Activated CD4-positive, alpha-beta T cell treated with anti-CD3 and anti-CD28 coated beads, Interleukin-2, amount 50 U/mL, for 48 hours (primary cell): ENCODE data around the gene SP110.

ENCODE experiments used
- DNase-seq, 2 experiments: peaks; one replicate each; pipeline ENCODE4 v3.0.0-alpha.2; 2020

SP110 gene

DNA sequence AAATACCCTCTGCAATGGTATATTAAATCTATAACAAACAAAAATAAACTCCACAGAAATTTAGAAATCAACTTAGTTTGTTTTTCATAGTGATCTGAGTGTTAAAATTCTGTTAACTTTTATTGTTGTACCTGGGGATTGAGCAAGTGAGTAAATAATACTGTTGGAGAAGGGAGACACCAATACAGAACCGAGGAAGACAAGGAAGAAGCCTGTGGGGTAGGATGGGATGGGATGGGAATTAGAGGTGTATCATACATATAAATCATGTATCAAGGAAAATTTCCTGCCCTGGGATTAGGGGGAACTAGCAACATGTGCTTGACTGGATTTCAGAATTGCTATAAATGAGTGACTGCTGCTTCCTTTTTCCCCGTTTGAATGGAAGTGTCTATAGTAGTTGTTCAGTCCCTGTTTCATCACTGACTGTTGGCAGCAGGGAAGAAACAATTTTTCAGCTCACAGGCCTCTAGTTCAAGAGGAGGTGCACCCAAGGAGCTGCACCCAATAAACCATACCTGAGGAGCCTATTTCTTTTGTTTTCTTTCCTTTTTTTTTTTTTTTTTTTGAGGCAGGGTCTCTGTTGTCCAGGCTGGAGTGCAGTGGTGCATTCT lies 53.1 kb downstream of the SP110 start:
- no peak for DNase-seq

GRCh38 chr2:230164139-230164538 lies 55.6 kb downstream of the SP110 start:
- no peak for DNase-seq

GRCh38 chr2:230162981-230163380 lies 56.8 kb downstream of the SP110 start:
- no peak for DNase-seq

- DNase-seq: no peak
These were observed 58.6 kb downstream of the SP110 start for GRCh38 chr2:230161184-230161583.

DNA sequence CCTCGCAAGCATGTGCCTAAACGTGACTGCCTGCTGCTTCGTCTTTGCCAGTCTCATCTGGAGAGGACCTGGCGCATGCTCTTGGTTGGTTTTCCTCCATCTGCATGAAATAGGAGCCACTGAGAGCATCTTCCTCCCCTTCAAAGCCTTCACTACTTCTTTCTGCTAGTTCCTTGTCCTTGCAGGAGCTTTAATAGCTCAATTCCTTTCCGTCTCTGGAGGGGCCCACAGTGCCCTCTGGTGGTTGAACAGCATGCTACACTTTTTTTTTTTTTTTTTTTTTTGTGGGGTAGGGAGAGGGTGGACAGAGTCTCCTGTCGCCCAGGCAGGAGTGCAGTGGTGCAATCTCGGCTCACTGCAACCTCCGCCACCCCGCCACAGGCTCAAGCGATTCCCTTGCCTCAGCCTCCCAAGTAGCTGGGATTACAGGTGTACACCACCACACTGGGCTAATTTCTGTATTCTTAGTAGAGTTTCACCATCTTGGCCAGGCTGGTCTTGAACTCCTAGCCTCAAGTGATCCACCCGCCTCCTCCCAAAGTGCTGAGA lies 59.6 kb downstream of the SP110 start:
- peak; percentile 61 to 64 for DNase-seq

DNA sequence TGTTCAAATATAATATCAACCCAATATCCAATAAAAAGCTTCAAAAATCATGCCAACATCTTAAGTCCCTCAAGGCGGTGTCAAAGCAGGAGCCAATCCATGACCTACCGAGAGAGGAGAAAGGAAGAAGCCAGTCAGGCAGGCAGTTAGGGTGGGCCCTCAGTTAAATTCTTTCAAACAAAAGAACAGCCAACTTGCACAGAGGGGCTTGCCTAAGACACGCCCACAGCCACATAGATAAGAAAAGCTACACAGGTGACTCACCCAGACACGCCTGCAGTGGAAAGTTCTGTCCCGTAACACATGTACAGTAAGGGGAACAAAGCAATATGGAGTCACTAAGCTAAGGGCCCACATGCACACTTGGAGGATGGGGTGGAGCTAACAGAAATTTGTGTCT lies 61.3 kb downstream of the SP110 start:
- DNase-seq: no peak

GRCh38 chr2:230156782-230157699 lies 62.7 kb downstream of the SP110 start:
- DNase-seq: no peak

DNA sequence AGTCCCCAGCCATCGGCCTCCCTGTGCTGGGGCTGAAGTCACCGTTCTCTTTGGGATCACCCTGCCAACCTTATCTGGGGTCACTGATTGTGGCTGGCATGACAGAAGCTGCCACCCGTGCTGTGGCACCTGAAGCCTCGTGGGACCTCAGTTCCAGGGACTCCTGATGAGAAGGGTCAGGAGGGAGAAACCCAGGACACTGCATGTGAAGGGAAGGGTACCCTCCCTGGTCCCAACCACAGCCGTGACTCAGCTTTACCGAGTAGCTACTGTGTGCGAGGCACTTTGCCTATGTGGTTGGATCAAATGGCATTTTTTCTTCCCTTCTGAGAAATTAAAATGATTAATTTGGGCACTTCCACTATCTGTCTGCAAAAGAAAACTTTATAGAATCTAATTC lies 64.4 kb downstream of the SP110 start:
- DNase-seq: peak; percentile 30 to 54

DNA sequence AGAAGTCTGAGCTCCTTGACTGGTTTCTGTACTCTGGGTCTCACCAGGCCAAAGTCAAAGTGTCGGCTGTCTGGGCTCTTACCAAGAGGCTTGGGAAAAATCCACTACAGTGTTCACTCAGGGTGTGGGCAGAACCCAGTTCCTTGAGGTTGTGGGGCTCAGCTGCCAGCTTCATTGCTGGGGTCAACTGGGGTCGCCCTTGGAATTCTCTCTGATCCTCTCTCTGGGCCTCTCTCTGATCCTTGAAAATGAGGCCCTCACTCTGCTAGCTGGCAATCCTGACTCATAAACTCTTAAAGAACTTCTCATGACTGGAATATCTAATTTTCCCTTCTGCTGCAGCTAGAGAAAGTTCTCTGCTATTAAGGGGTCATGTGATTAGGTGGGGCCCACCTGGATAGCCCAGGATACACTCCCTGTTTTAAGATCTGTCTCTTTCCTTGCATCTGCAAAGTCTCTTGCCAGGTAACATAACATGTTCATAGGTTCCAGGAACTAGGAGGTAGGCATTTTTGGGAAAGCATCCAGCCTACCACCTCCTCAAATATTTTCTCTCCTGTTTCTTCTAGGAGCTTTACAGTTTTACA lies 66.3 kb downstream of the SP110 start:
- no peak for DNase-seq

DNA sequence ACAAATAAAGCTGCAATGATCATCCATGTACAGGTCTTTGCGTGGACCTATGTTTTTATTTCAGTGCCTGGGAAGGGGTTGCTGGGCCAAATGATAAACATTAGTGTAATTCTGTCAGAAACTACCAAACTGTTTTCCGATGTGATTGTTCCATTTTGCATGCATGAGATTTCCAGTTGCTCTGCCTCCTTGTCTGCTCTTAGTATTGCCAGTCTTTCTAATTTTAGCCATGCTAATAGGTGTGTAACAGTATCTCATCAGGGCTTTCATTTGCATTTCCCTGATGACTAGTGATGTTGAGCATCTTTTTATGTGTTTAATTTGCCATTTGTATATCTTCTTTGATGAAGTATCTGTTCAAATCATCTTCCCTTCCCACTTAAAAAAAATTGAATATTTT lies 67.5 kb downstream of the SP110 start:
- DNase-seq: no peak

GRCh38 chr2:230144355-230144754 lies 75.4 kb downstream of the SP110 start:
- DNase-seq: no peak

DNA sequence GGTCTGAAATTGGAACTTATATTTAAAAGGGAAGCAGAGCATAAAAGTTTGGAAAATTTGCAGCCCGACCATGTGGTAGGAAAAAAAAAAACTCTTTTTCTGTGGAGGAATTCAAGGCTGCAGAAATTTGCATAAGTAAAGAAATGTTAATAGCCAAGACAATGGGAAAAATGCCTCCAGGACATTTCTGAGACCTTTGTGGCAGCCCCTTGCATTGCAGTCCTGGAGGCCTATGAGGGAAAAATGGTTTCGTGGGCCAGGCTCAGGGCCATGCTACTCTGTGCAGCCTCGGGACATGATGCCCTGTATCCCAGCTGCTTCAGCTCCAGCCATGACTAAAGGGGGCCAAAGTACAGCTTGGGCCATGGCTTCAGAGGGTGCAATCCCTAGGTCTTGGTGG lies 79.1 kb downstream of the SP110 start:
- no peak for DNase-seq

DNA sequence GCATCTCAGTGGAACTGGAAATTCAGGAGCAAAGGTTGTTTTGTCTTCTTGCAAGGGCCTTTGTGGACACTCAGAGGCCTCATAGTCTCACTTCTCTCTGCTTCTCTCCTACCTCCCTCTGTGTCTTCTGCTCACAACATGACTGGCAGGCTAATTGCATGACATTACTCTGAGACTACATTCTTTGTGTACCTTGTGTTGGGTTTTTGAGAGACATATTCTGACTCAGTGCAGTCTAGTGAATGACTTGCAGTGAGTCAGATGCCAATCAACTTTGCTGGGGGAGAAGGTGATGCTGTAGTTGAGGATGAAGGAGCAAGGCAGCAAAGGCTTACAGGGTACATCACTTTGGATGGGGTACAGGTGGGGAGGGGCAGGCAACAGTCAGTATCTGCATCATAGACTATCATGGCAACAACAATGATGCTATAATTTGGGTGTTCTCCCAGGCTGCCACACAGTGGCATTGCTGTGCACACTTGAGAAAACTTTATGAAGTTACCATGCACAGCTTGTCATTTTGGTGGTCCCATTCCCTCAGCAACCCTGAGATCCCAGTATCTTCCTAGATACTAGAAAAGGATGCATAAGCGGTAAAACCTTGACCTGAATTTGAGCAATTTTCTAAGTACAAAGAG lies 81.8 kb downstream of the SP110 start:
- no peak for DNase-seq

DNA sequence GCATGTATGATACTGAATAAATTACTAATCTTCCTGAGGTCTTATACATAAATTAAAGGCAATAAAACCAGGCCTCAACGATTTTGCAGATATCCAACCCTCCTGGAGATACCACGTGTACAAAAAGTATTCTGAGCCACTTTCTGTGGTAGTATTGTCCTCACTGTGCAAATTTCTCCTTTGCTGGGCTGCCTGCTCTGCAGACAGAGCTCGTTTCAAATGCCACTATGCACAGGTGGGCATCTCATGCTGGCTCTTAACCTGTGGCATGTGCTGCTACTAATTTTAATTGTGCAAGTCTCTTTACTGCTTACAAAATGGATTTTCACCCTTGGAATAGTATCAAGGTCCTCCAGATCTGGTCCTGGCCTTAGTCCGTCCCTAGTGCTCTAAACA lies 84.7 kb downstream of the SP110 start:
- DNase-seq: no peak

GRCh38 chr2:230134496-230135129 lies 85.2 kb downstream of the SP110 start:
- no peak for DNase-seq

- no peak for DNase-seq
These were observed 88.4 kb downstream of the SP110 start for GRCh38 chr2:230131366-230131765.

DNA sequence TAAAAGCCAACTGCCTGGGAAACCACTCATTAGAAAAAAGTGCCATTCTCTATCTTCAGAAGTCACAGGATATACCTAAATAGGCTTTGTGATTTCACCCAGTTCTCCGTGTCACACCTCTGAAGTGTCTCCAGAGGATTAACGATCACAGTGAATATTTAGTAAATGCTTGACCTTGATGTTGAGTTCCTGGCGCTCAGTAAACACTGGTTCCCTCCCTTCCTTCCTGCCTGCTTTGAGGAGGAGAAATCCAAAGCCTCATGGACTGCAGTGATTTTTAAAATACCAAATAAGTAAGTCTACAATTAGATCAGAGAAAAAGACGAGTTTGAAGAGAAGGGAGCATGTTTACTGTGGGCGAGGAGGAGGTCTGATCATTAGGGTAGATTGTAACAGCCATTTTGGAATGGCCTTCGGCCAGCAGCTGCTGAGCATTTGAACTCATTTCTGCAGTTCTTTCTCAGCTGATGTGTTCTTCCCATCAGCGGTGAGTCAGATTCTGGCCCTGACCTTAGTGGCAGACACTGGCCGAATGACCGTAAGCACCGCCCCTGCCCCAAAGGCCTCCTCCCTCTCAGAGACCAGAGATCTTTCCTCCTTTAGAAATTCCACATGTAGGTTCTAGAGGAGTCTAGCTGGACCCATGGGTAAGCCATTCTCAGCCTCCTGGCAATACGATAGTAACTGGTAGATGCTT lies 89.0 kb downstream of the SP110 start:
- no peak for DNase-seq

- no peak for DNase-seq
These were observed 90.4 kb downstream of the SP110 start for GRCh38 chr2:230129343-230129742.

- no peak for DNase-seq
These were observed 91.0 kb downstream of the SP110 start for GRCh38 chr2:230128623-230129342.

DNA sequence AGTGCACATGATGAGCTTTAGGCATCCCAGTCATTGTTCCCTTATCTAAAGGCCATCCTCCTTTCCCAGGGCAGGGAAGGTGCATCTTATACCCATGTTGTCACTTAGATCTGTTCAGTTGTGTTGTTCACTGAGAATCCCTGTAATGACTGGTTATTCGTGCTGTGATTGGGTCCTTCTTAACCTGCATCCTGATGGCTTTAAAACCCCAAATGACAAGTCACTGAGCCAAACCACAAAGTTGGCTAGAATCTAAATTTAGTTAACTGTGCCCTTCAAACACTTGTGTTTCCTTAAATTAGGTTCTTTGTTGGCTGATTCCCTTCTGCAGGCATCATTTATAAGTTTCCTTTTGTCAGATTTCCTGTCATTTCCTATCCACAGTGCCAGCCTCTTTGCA lies 92.6 kb downstream of the SP110 start:
- DNase-seq: no peak

DNA sequence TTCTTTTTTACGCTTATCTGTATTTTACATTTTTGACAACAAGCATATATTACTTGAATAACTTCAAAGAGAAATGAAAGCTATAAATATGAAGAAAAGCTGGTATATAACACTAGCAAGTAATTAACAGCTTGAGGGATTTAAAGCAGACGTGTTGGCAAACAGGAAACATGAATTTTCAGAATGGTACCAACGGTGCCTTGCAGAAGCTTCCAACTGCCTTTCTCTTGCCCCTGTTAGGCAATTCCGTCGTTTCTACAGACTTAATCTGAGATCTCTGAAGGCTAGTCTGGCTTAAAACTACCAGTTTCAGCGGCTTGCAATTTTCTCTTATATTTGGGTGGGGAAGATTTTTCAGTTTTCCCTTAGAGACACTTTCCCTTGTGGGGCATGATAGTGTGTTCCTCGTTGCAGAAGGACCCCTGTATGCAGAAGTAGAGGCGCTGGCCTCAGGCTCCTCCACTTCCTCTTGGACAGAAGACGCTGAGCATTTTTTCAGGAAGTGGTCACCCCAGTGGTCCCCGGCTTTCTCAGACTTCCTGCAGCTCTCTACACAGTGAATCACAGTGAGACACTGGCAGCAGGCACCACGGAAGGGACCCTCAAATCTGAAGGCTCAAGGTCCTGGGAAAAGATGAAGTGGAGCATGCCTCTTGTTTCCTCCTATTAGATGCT lies 94.9 kb downstream of the SP110 start:
- no peak for DNase-seq
